Measurements from ENCODE around the gene RSPO1. TPM values are rescaled to one million over a fixed set of nuclear protein-coding genes. Genes with fewer than 3 reads are reported as not detected.

RSPO1 gene
- total and polyA plus RNA-seq, 4 experiments from 2014 or later: not detected

GRCh38 chr1:37666241-37666867 is 31.7 kb upstream of the RSPO1 start:
- Mint-ChIP-seq H3K4me1 (peaks cover 0 to 4% (median 0%) of the 10 kb centered on the region in 4 donors), H3K27me3 (peaks cover 3 to 5% of the 10 kb centered on the region in 2 donors), H3K36me3 (no peaks in the 10 kb centered on the region), H3K9me3 (no peaks in the 10 kb centered on the region), H3K4me3 (no peak overlapping the region), H3K27ac (no peak overlapping the region)
- H3K4me3 ChIP-seq (ENCODE audit: low read length in 2 of 2): no peak overlapping the region
- CTCF ChIA-PET (ENCODE audit: partially characterized antibody): no interaction called here
- H3K27ac ChIP-seq (ENCODE audit: low read depth, low read length): no peak overlapping the region
- H3K9me3 ChIP-seq (ENCODE audit: control insufficient read depth in 1 of 2, low read length in 2 of 2): no peaks in the 10 kb centered on the region
- no peaks in the 10 kb centered on the region for H3K4me1 ChIP-seq (ENCODE audit: insufficient read depth, low read length)
- DNase-seq: no peak
- intact Hi-C loops (cut with micrococcal nuclease): no loop called here
- POLR2A ChIA-PET (ENCODE audit: partially characterized antibody): no interaction called here
- H3K27me3 ChIP-seq (ENCODE audit: insufficient read depth, low read length): no peaks in the 10 kb centered on the region
- H3K36me3 ChIP-seq (ENCODE audit: insufficient read depth, low read length): no peaks in the 10 kb centered on the region

GRCh38 chr1:37663426-37664000 is 28.8 kb upstream of the RSPO1 start:
- Mint-ChIP-seq H3K4me1 (no peaks in the 10 kb centered on the region), H3K4me3 (no peak overlapping the region), H3K36me3 (no peaks in the 10 kb centered on the region), H3K27ac (no peak overlapping the region), H3K27me3 (peaks cover 7 to 9% of the 10 kb centered on the region in 2 donors), H3K9me3 (no peaks in the 10 kb centered on the region)
- Histone ChIP-seq H3K4me1 (ENCODE audit: insufficient read depth, low read length) (no peaks in the 10 kb centered on the region), H3K27me3 (ENCODE audit: insufficient read depth, low read length) (no peaks in the 10 kb centered on the region), H3K9me3 (ENCODE audit: control insufficient read depth in 1 of 2, low read length in 2 of 2) (no peaks in the 10 kb centered on the region), H3K36me3 (ENCODE audit: insufficient read depth, low read length) (no peaks in the 10 kb centered on the region), H3K27ac (ENCODE audit: low read depth, low read length) (no peak overlapping the region), H3K4me3 (ENCODE audit: low read length in 2 of 2) (no peak overlapping the region)
- ChIA-PET CTCF (ENCODE audit: partially characterized antibody) (interaction anchor here (1.4 to 1.6 kb wide), 2 partner anchors 18 to 20 kb away, joined by 3 to 6 read pairs; no protein-coding TSS in a partner anchor), POLR2A (ENCODE audit: partially characterized antibody) (no interaction called here)
- intact Hi-C loops (cut with micrococcal nuclease): no loop called here
- DNase-seq: no peak

GRCh38 chr1:37662031-37662755 is 27.5 kb upstream of the RSPO1 start:
- no peaks in the 10 kb centered on the region for H3K27me3 ChIP-seq (ENCODE audit: insufficient read depth, low read length)

GRCh38 chr1:37661401-37661800 is 26.7 kb upstream of the RSPO1 start:
- CTCF ChIA-PET (ENCODE audit: partially characterized antibody): no interaction called here
- intact Hi-C loops (cut with micrococcal nuclease): no loop called here
- Histone ChIP-seq H3K27me3 (ENCODE audit: insufficient read depth, low read length) (no peaks in the 10 kb centered on the region), H3K36me3 (ENCODE audit: insufficient read depth, low read length) (no peaks in the 10 kb centered on the region), H3K9me3 (ENCODE audit: control insufficient read depth in 1 of 2, low read length in 2 of 2) (no peaks in the 10 kb centered on the region), H3K27ac (ENCODE audit: low read depth, low read length) (no peak overlapping the region), H3K4me3 (ENCODE audit: low read length in 2 of 2) (no peak overlapping the region), H3K4me1 (ENCODE audit: insufficient read depth, low read length) (no peaks in the 10 kb centered on the region)
- Mint-ChIP-seq H3K4me1 (no peaks in the 10 kb centered on the region), H3K27ac (no peak overlapping the region), H3K27me3 (peaks cover 7 to 8% of the 10 kb centered on the region in 2 donors), H3K36me3 (no peaks in the 10 kb centered on the region), H3K4me3 (no peak overlapping the region), H3K9me3 (no peaks in the 10 kb centered on the region)
- DNase-seq: no peak
- POLR2A ChIA-PET (ENCODE audit: partially characterized antibody): no interaction called here

More at GRCh38 chr1:37662031-37662755, 27.5 kb upstream of the RSPO1 start:
- DNase-seq: no peak
- Histone ChIP-seq H3K4me1 (ENCODE audit: insufficient read depth, low read length) (no peaks in the 10 kb centered on the region), H3K4me3 (ENCODE audit: low read length in 2 of 2) (no peak overlapping the region), H3K36me3 (ENCODE audit: insufficient read depth, low read length) (no peaks in the 10 kb centered on the region), H3K27ac (ENCODE audit: low read depth, low read length) (no peak overlapping the region), H3K9me3 (ENCODE audit: control insufficient read depth in 1 of 2, low read length in 2 of 2) (no peaks in the 10 kb centered on the region)
- Mint-ChIP-seq H3K4me3 (no peak overlapping the region), H3K9me3 (no peaks in the 10 kb centered on the region), H3K36me3 (no peaks in the 10 kb centered on the region), H3K27me3 (peaks cover 7 to 11% of the 10 kb centered on the region in 2 donors), H3K27ac (peak overlapping the region in 1 of 7 donors; percentile 12), H3K4me1 (no peaks in the 10 kb centered on the region)
- intact Hi-C loops (cut with micrococcal nuclease): no loop called here
- ChIA-PET CTCF (ENCODE audit: partially characterized antibody) (interaction anchor here (1.4 kb wide), 1 partner anchor 20 kb away, joined by 6 read pairs; no protein-coding TSS in a partner anchor), POLR2A (ENCODE audit: partially characterized antibody) (no interaction called here)

GRCh38 chr1:37660664-37661063 is 26.0 kb upstream of the RSPO1 start:
- no peak for DNase-seq
- H3K9me3 Mint-ChIP-seq: no peaks in the 10 kb centered on the region
- Histone ChIP-seq H3K9me3 (ENCODE audit: control insufficient read depth in 1 of 2, low read length in 2 of 2) (no peaks in the 10 kb centered on the region), H3K4me1 (ENCODE audit: insufficient read depth, low read length) (no peaks in the 10 kb centered on the region), H3K36me3 (ENCODE audit: insufficient read depth, low read length) (no peaks in the 10 kb centered on the region), H3K27ac (ENCODE audit: low read depth, low read length) (no peak overlapping the region), H3K27me3 (ENCODE audit: insufficient read depth, low read length) (no peaks in the 10 kb centered on the region), H3K4me3 (ENCODE audit: low read length in 2 of 2) (no peak overlapping the region)
- no peak overlapping the region for H3K27ac Mint-ChIP-seq
- H3K4me1 Mint-ChIP-seq: no peaks in the 10 kb centered on the region
- H3K4me3 Mint-ChIP-seq: no peak overlapping the region
- ChIA-PET CTCF (ENCODE audit: partially characterized antibody) (interaction anchor here (1.2 kb wide), 1 partner anchor 57 kb away, joined by 6 read pairs; no protein-coding TSS in a partner anchor), POLR2A (ENCODE audit: partially characterized antibody) (no interaction called here)
- peaks cover 5 to 8% of the 10 kb centered on the region in 2 donors for H3K27me3 Mint-ChIP-seq
- H3K36me3 Mint-ChIP-seq: no peaks in the 10 kb centered on the region
- intact Hi-C loops (cut with micrococcal nuclease): no loop called here

- Histone ChIP-seq H3K4me1 (ENCODE audit: insufficient read depth, low read length) (no peaks in the 10 kb centered on the region), H3K27ac (ENCODE audit: low read depth, low read length) (no peak overlapping the region), H3K4me3 (ENCODE audit: low read length in 2 of 2) (no peak overlapping the region), H3K9me3 (ENCODE audit: control insufficient read depth in 1 of 2, low read length in 2 of 2) (no peaks in the 10 kb centered on the region), H3K36me3 (ENCODE audit: insufficient read depth, low read length) (no peaks in the 10 kb centered on the region), H3K27me3 (ENCODE audit: insufficient read depth, low read length) (no peaks in the 10 kb centered on the region)
- H3K4me3 Mint-ChIP-seq: no peak overlapping the region
- no peaks in the 10 kb centered on the region for H3K9me3 Mint-ChIP-seq
- no peak for DNase-seq
- H3K4me1 Mint-ChIP-seq: no peaks in the 10 kb centered on the region
- CTCF ChIA-PET (ENCODE audit: partially characterized antibody): no interaction called here
- H3K27me3 Mint-ChIP-seq: peaks cover 2 to 8% of the 10 kb centered on the region in 2 donors
- POLR2A ChIA-PET (ENCODE audit: partially characterized antibody): no interaction called here
- no peaks in the 10 kb centered on the region for H3K36me3 Mint-ChIP-seq
- intact Hi-C loops (cut with micrococcal nuclease): no loop called here
- no peak overlapping the region for H3K27ac Mint-ChIP-seq
Measured at GRCh38 chr1:37658486-37658885, 23.8 kb upstream of the RSPO1 start.

- Mint-ChIP-seq H3K9me3 (no peaks in the 10 kb centered on the region), H3K27me3 (peaks cover 2 to 8% of the 10 kb centered on the region in 2 donors), H3K27ac (no peak overlapping the region), H3K4me3 (no peak overlapping the region), H3K36me3 (no peaks in the 10 kb centered on the region), H3K4me1 (no peaks in the 10 kb centered on the region)
- Histone ChIP-seq H3K4me3 (ENCODE audit: low read length in 2 of 2) (no peak overlapping the region), H3K27me3 (ENCODE audit: insufficient read depth, low read length) (no peaks in the 10 kb centered on the region), H3K27ac (ENCODE audit: low read depth, low read length) (no peak overlapping the region), H3K4me1 (ENCODE audit: insufficient read depth, low read length) (no peaks in the 10 kb centered on the region), H3K36me3 (ENCODE audit: insufficient read depth, low read length) (no peaks in the 10 kb centered on the region), H3K9me3 (ENCODE audit: control insufficient read depth in 1 of 2, low read length in 2 of 2) (no peaks in the 10 kb centered on the region)
- CTCF ChIA-PET (ENCODE audit: partially characterized antibody): no interaction called here
- no peak for DNase-seq
- POLR2A ChIA-PET (ENCODE audit: partially characterized antibody): no interaction called here
- intact Hi-C loops (cut with micrococcal nuclease): no loop called here
Measured at GRCh38 chr1:37657620-37658412, 23.1 kb upstream of the RSPO1 start.
